Left lobe of liver (tissue), 2 donors: ENCODE data around the gene TRIM28. TPM values are rescaled to one million over a fixed set of nuclear protein-coding genes. Genes with fewer than 3 reads are reported as not detected.
"Not testable (repeated sequence)": the region's sequence is repeated elsewhere in the genome, so short reads cannot be mapped to it uniquely, and the experiment has no call there.

Experiments
- ATAC-seq: fragments of 200-7000 bp; cut with Tn5 transposase; one replicate; pipeline ENCODE4 v1.9.1; 2020; ENCODE audit warnings: mild to moderate bottlenecking, moderate library complexity
- DNase-seq: peaks from one replicate; pipeline ENCODE4 v3.0.0-alpha.2; 2020; ENCODE audit warnings: low spot score
- total RNA-seq: library from RNA; stranded (reverse); gene quantifications from one replicate; pipeline ENCODE4 v1.2.1, GENCODE V29; 2021
- donor health status: DM: no; HTN: no; CAD: no; lungs with moderate emphysema.
- donor health status: DM: no; HTN: yes; CAD: no.

TRIM28 gene
- total RNA-seq, 1 donor from 2014 or later, result 84.0 TPM

- DNase-seq (peak; percentile 99), ATAC-seq (peak; percentile 75)
Observed at GRCh38 chr19:58572818-58573657, 29.2 kb downstream of the TRIM28 start, which contains the start of gene MZF1. MZF1 (minus strand) TSS chr19:58573335; CDS start chr19:58571389, 1,946 bp downstream.

GRCh38 chr19:58573658-58574164, 29.8 kb downstream of the TRIM28 start:
- ATAC-seq (no peak), DNase-seq (no peak)

- ATAC-seq, result peak; percentile 72
- peak; percentile 92 for DNase-seq
Observed at GRCh38 chr19:58575183-58576041, 31.5 kb downstream of the TRIM28 start.

DNA sequence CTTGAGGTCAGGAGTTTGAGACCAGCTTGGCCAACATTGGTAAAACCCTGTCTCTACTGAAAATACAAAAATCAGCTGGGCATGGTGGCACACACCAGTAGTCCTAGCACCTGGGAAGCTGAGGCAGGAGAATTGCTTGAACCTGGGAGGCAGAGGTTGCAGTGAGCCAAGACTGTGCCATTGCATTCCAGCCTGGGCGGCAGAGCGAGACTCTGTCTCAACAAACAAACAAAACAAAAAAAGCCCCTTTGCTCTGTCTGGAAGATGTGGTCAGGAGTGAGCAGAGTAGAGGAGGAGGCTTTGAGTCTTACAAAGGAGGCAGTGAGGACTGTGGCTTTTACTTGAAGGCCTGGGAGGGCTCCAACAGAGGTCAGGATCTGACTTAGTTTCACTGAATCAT, 33.7 kb downstream of the TRIM28 start:
- not testable (repeated sequence) for DNase-seq, ATAC-seq

GRCh38 chr19:58578012-58578925, 34.4 kb downstream of the TRIM28 start:
- DNase-seq (peak; percentile 44), ATAC-seq (no peak)

DNA sequence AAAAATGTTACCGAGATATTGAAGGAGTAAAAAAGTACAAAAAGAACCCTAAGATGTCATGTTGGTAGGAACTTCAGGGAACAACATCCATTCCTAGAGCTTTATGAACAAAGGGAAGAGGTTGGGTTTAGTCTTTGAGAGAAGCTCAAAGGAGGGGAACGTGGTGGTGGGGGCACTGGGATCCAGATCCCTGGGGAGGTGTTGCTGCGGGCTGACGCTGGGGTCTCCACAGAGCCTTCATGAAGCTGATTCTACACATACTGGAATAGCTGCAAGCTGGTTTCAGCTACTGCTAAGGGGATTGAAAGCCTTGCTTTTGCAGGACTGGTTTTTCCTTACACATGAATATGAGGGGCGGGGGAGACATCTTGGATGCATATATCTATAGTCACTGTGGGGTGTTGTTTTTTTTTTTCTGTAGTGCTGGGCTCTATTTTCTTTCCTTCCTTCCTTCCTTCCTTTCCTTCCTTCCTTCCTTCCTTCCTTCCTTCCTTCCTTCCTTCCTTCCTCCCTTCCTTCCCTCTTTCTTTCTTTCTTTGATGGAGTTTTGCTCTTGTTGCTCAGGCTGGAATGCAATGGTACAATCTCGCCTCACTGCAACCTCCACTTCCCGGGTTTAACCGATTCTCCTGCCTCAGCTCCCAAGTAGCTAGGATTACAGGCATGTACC, 35.7 kb downstream of the TRIM28 start:
- DNase-seq (no peak), ATAC-seq (no peak)

DNA sequence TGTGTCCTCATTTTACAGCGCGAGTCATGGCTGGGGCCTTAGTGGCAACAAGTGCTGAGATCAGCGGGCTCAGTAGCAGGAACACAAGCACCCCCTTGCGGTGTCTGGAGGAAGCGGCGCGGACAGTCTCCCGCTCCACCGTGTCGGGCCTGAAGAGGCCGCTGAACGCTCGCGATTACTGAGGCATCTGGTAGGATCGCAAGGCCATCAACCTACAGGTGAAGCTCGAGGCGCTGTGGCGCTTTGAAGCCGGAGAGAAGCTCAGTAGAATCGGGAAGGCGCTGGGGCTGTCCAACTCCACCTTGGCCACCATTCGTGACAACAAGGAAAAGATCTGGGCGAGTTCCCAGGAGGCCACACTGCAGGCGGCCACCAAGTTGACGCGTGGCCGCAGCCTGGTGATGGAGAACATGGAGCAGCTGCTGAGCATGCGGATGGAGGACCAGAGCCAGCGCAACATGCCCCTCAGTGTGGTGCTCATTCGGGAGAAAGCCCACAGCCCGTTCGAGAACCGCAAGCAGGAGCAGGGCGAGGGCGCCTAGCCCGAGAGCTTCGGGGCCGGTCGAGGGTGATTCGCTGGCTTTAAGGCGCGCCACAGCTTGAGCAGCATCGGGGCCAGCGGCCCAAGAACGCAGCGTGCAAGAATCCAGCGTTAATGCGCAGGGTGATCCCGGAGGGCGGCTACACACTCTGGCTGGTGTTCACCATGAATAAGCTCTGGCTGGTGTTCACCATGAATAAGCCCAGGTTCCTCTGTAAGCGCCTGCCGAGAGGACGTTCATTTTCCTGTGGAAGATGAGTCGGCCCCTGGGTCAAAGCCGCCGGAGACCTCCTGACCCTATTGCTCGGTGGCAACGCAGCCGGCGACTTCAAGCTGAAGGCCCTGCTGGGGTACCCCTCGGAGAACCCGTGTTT, 37.6 kb downstream of the TRIM28 start:
- DNase-seq, result peak; percentile 67
- peak; percentile 80 for ATAC-seq

GRCh38 chr19:58582985-58583384, 39.1 kb downstream of the TRIM28 start:
- ATAC-seq, result no peak
- no peak for DNase-seq

DNA sequence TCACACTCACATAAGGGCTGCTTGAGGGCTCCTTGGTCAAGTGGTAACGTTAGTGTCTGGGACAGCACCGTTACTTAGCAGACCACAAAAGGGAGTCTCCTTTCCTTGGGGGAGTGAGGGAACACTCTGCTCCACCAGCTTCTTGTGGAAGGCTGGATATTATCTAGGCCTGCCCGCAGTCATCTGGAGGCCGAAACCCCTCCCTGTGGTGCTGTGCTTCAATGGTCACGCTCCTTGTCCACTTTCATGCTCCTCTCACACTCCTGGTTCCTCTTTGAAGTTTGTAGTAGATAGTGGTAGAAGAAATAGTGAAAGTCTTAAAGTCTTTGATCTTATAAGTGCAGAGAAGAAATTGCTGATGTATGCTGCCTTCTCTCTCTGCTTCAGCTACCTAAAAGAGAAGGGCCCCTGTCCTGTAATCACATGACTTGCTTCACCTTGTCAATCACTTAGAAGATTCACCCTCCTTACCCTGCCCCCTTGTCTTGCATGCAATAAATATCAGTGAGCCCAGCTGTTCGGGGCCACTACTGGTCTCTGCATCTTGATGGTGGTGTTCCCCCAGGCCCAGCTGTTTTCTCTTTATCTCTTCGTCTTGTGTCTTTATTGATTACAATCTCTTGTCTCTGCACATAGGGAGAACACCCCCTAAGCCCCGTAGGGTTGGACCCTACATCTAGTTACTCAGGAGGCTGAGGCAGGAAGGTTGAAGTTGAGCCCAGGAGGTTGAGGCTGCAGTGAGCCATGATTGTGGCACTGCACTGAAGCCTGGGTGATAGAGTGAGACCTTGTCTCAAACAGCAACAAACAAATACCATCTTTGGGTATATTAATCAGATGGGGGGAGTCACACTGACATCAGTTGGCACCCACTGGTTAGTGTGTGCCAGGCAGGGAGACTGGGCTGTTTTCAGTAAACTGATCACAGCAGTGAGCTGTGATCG, 40.9 kb downstream of the TRIM28 start:
- DNase-seq (no peak), ATAC-seq (no peak)

- DNase-seq, result no peak
- no peak for ATAC-seq
Observed at GRCh38 chr19:58585442-58586132, 41.7 kb downstream of the TRIM28 start.

DNA sequence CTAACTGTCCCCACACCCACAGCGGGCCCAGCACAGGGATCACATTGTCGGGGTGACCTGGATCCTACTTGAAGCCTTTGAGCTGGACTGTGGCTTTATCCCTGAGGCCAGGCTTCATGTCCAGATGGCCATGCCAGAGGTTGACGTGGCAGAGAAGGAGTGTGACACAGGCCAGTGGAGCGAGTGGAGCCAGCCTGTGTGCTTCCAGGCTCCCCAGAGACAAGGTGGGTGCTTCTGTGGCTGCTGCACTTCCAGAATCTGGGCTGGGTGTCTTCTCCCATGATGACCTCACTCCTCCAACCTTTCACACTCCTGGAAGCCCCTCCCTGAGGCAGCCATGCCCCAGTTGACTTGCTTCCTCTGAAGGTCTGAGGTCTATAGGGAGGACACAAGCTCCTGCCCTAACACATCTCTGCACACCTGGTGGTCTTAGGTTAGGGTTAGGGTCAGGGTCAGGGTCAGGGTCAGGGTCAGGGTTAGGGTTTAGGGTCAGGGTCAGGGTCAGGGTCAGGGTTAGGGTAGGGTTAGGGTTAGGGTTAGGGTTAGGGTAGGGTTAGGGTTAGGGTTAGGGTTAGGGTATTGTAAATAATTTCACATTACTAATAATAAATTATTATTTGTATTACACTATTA, 42.4 kb downstream of the TRIM28 start:
- DNase-seq, result no peak
- ATAC-seq, result no peak

Other genes with a start within 250 kb of the TRIM28 start
- gene ERVK3-1, start 238.7 kb upstream of the TRIM28 start, total RNA-seq, result 14.3 TPM
- 2.4 TPM for gene ZSCAN22, start 217.1 kb upstream of the TRIM28 start, total RNA-seq
- 1,433 TPM for gene A1BG, start 190.6 kb upstream of the TRIM28 start, total RNA-seq
- 2.4 TPM for gene ZNF497, start 181.3 kb upstream of the TRIM28 start, total RNA-seq
- gene ZNF837, start 163.0 kb upstream of the TRIM28 start, total RNA-seq, result 2.9 TPM
- 311 TPM for gene RPS5, start 156.8 kb upstream of the TRIM28 start, total RNA-seq
- not detected for gene RNF225, start 148.4 kb upstream of the TRIM28 start, total RNA-seq
- gene ZNF584, start 135.4 kb upstream of the TRIM28 start, total RNA-seq, result 5.8 TPM
- gene ZNF132, start 103.9 kb upstream of the TRIM28 start, total RNA-seq, result 1.9 TPM
- gene ZNF324B, start 92.4 kb upstream of the TRIM28 start, total RNA-seq, result 4.6 TPM
- gene ZNF324, start 77.0 kb upstream of the TRIM28 start, total RNA-seq, result 2.7 TPM
- gene ZNF446, start 67.7 kb upstream of the TRIM28 start, total RNA-seq, result 2.4 TPM
- gene SLC27A5, start 32.1 kb upstream of the TRIM28 start, total RNA-seq, result 736 TPM
- 5.0 TPM for gene ZBTB45, start 24.3 kb upstream of the TRIM28 start, total RNA-seq
- gene CHMP2A, start 11.0 kb downstream of the TRIM28 start, total RNA-seq, result 73.4 TPM
- gene UBE2M, start 14.5 kb downstream of the TRIM28 start, total RNA-seq, result 20.5 TPM
- gene MZF1, start 29.3 kb downstream of the TRIM28 start, total RNA-seq, result 15.2 TPM